ENCODE measurements around the gene IGFLR1. TPM values are rescaled to one million over a fixed set of nuclear protein-coding genes. Genes with fewer than 3 reads are reported as not detected.

The IGFLR1 gene
- total RNA-seq, 3 donors from 2014 or later: 5.3 to 14.6 (median 8.2) TPM

DNA sequence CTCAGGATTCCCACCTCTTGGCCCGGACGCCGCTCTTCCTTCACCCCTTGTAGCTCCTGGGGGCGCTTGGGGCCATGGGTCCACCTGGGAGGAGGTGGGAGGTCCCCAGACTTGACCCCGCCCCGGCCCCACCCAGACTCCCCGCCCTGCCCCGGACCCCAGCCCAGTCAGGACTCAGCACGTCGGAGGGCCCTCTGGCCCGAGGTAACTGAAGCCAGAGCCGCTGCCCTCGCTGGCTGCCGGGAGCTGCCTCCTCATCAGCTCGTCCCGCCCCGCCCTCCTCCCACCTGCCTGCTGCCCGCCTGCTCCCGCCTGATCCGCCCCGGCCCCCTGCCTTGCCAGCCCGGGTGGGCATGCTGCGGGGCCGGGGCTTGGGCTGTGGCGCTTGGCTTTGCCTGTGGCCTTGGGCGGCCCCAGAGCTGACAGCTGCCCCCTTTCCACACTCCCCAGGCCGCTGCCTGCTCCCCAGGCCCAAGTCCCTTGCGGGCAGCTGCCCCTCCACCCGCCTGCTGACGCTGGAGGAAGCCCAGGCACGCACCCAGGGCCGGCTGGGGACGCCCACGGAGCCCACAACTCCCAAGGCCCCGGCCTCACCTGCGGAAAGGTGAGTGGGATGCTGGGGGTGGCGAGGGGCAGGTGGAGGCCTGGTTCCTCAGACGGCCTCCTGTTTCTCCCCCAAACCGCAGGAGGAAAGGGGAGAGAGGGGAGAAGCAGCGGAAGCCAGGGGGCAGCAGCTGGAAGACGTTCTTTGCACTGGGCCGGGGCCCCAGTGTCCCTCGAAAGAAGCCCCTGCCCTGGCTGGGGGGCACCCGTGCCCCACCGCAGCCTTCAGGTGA, 42.5 kb upstream of the IGFLR1 start:
- Histone ChIP-seq H3K4me3 (no peak overlapping the region), H3K36me3 (ENCODE audit: low read depth) (no peaks in the 10 kb centered on the region), H3K4me1 (ENCODE audit: low read depth) (no peaks in the 10 kb centered on the region), H3K9me3 (no peaks in the 10 kb centered on the region)
- ATAC-seq: no peak
- intact Hi-C loops (cut with DNase I, micrococcal nuclease): no loop called here
- TF ChIP-seq, protein P1, sequence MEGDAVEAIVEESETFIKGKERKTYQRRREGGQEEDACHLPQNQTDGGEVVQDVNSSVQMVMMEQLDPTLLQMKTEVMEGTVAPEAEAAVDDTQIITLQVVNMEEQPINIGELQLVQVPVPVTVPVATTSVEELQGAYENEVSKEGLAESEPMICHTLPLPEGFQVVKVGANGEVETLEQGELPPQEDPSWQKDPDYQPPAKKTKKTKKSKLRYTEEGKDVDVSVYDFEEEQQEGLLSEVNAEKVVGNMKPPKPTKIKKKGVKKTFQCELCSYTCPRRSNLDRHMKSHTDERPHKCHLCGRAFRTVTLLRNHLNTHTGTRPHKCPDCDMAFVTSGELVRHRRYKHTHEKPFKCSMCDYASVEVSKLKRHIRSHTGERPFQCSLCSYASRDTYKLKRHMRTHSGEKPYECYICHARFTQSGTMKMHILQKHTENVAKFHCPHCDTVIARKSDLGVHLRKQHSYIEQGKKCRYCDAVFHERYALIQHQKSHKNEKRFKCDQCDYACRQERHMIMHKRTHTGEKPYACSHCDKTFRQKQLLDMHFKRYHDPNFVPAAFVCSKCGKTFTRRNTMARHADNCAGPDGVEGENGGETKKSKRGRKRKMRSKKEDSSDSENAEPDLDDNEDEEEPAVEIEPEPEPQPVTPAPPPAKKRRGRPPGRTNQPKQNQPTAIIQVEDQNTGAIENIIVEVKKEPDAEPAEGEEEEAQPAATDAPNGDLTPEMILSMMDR (IDR thresholded peaks at IDR 0.05): no peak
- DNase-seq: no peak

DNA sequence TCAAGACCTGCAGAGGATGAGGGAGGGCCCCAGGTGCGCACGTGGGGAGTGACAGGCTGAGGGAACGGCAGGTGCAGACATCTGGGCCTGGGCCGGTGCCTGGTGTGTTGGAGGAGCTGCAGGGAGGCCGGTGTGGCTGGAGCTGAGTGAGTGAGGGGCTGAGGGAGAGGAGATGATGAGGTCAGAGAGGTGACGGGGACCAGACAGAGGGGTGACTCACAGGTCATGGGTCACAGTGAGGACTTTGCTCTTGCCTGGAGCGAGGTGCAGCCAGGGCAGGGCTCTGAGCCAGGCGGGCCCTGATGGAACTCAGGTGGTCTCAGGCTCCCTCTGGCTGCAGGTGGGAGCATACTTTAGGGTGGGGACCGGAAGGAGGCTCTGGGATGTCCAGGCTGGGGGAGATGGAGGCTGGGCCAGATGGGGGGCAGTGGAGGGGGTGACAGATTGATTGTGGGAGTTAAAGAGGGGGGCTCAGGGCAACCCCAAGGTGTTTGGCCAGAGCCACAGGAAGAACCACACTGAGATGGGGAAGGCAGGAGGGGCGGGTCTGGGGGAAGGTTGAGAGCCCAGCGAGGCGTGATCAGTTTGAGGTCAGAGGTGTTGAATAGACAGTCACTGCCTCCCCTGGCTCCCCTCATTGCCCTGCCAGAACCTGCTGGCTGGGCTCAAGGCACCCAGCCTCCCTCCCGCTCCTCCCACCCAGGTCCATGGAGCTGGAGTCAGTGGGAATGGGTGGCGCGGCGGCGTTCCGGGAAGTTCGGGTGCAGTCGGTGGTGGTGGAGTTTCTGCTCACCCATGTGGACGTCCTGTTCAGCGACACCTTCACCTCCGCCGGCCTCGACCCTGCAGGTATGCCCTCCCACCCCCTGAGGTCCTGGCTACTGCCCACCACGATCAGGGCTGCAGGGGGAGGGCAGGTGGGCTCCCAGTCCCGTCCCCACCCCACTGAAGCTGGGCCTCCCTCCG, 41.5 kb upstream of the IGFLR1 start:
- Histone ChIP-seq H3K4me1 (ENCODE audit: low read depth) (no peaks in the 10 kb centered on the region), H3K36me3 (ENCODE audit: low read depth) (no peaks in the 10 kb centered on the region), H3K9me3 (no peaks in the 10 kb centered on the region), H3K4me3 (no peak overlapping the region)
- intact Hi-C loops (cut with DNase I, micrococcal nuclease): no loop called here
- TF ChIP-seq, protein P1 (IDR thresholded peaks at IDR 0.05): no peak
- no peak for DNase-seq
- ATAC-seq: peak; percentile 11

DNA sequence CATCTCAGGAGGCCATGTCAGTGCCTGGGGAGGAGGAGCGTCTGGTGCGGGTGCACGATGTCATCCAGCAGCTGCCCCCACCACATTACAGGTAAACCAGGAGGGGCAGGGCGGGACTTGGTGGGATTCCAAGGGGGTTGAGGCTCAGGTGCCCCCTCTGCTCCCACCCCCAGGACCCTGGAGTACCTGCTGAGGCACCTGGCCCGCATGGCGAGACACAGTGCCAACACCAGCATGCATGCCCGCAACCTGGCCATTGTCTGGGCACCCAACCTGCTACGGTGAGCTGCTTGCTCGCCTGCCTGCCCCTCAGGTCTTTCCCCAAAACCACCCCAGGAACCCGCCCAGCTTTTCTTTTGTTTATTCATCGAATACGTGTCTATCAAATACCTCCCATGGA, 40.3 kb upstream of the IGFLR1 start:
- Histone ChIP-seq H3K9me3 (no peaks in the 10 kb centered on the region), H3K4me1 (ENCODE audit: low read depth) (no peaks in the 10 kb centered on the region), H3K36me3 (ENCODE audit: low read depth) (no peaks in the 10 kb centered on the region), H3K4me3 (no peak overlapping the region)
- ATAC-seq (no peak), DNase-seq (no peak)
- TF ChIP-seq, protein P1 (IDR thresholded peaks at IDR 0.05): no peak
- intact Hi-C loops (cut with DNase I, micrococcal nuclease): no loop called here

DNA sequence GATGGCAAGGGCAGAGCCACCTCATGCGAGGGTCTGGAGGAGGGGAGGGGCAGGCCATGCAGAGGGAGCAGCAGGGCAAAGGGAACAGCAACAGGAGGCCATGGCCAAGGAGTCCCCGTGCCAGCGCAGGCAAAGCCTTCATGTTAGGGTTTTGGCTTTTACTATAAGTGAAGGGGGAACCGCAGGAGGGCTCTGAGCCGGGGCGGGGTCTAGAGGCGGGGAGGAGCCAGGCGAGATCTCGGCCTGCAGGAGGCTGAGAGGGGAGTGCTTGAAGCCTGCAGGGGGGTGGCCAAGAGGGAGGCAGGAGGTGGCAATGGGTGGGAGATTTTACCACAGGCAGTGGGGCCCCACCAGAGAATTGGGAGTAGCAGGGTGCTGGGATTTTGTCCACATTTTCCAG, 39.4 kb upstream of the IGFLR1 start:
- H3K9me3 ChIP-seq: no peaks in the 10 kb centered on the region
- H3K4me3 ChIP-seq: no peak overlapping the region
- no peak for DNase-seq
- no peaks in the 10 kb centered on the region for H3K4me1 ChIP-seq (ENCODE audit: low read depth)
- intact Hi-C loops (cut with DNase I, micrococcal nuclease): no loop called here
- TF ChIP-seq, protein P1 (IDR thresholded peaks at IDR 0.05): no peak
- H3K36me3 ChIP-seq (ENCODE audit: low read depth): no peaks in the 10 kb centered on the region
- no peak for ATAC-seq

DNA sequence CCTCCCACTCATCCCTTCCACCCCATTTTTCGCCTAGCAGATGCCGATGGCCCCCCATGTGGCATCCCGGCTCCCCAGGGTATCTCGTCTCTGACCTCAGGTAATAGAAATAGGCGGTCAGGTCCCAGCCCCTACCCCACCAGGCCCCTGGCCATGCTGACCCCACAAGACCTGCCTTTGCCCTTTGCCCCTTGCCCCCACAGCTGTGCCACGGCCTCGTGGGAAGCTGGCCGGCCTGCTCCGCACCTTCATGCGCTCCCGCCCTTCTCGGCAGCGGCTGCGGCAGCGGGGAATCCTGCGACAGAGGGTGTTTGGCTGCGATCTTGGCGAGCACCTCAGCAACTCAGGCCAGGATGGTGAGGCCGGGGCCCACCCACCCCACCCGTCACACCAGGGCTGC, 38.5 kb upstream of the IGFLR1 start:
- no peak overlapping the region for H3K4me3 ChIP-seq
- ATAC-seq (no peak), DNase-seq (no peak)
- no peaks in the 10 kb centered on the region for H3K9me3 ChIP-seq
- H3K36me3 ChIP-seq (ENCODE audit: low read depth): no peaks in the 10 kb centered on the region
- TF ChIP-seq, protein P1 (IDR thresholded peaks at IDR 0.05): no peak
- no peaks in the 10 kb centered on the region for H3K4me1 ChIP-seq (ENCODE audit: low read depth)
- intact Hi-C loops (cut with DNase I, micrococcal nuclease): no loop called here

All from mucosa of descending colon (tissue), 3 donors.